ENCODE measurements around the gene HOXD1. TPM values are rescaled to one million over a fixed set of nuclear protein-coding genes. Genes with fewer than 3 reads are reported as not detected.

HOXD1 gene
- total RNA-seq, 1 donor from 2014 or later = 0.59 TPM

DNA sequence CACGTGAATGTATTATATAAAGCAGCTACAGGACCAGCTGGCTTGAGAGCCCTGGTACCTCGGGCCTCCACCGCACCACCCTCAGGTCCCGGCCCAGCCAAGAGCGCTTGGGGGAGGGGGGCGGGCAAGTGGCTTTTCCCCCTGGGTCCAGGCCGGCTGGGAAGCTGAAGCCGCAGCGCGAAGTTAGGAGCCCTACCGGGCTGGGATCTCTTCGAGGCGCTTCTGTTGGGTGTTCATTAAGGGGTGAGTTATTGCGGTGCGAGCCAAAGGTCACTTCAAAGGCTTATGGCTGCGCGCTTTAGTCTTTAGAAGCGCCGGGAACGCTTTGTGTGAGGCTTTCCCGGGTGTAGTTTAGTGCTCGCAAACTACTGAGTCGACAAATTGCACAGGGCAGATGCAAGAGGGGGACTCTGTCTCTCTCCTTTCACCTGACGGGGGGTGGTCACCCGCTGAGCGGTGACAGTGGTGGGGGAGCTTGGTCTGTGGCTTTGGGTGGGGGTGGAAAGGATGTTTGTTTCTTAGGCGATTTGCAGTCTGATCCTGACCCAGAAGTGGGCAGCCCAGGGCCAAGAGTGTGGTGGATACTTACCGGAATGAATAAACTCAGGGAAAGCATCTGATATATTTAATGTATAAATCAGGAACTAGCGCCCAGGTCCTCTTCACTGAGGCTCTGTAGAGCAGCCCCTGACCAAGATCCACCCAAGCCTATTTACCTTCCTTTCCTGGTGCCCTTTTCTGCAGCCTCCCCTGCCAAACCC, 25.4 kb upstream of the HOXD1 start:
- intact Hi-C loops (cut with DNase I) = no loop called here
- no peak for DNase-seq (ENCODE audit: low spot score)

DNA sequence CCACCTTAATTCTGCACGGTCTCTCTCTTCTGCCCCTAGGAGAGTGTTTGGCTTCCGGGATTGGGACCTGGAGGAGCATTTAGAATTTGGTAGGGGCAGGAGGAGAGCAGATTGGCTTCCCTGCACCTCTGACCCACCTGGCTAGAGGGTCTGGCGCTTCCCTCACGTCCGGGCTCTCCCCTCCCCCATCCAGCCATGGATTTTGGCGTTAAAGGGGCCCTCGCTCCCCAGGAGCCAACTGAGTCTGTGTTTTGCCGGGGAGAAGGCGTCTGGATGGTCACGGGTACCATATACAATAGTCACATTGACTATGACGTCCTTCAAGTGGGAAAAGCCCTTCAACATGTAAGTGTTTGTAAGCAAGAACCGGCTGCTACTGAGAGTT, 24.8 kb upstream of the HOXD1 start:
- intact Hi-C loops (cut with DNase I) = no loop called here

DNA sequence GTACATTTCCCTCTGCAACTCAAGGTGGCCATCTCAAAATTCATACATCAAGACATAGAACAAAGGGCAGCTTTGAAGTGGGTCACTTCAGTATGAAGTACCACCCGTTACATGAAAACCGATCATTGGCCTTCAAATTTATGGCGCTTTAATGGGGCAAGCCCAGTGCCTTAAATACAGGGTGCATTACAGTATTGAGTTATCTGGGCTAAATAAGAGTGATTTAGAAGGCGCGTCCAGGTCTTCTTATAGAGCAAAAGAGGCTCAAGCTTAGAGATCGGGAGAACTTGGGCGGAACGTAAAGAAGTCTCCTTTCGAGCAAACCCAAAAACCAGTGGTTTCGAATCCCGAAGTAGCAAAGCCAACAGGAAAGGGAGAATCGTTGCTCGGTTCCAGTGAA, 24.3 kb upstream of the HOXD1 start:
- DNase-seq (ENCODE audit: low spot score) = no peak
- intact Hi-C loops (cut with DNase I) = no loop called here

More for the DNA sequence above, 24.8 kb upstream of the HOXD1 start:
- DNase-seq (ENCODE audit: low spot score) = no peak

DNA sequence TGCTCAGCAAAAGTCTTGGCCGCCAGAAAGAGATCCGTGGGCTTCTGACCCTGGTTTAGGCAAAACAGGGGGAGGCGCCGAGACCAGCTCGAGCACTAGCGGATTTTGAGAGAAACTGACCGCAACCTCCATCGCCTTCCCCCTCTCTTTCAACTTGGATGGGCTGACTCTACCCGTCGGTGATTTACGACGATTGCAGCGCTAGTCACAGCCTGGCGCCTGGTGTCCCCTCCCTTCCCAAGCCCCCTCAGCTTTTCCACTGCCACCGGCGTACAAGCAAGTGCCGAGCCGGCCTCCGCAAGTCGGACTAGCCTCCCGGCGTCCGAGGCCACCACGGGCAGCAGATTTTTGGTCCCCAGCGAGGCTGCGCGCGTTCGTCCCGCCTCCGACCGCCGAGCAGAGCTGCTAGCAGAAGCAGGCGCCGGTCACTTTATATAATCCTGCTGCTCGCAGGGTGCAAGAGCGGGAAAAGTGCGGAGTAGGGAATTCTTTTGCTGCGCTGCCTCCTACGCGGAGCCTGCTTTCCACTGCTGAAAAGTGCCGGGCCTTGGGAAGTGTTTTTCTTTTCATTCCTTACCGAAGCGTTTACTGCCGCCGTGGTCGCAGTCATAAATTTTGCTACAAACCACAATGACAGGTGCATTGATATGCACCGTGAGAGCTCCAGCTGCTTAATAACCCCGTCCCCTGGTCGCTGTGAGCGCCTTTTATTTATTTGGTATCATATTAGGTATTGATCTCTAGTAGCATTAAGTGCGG, 23.7 kb upstream of the HOXD1 start:
- no peak for DNase-seq (ENCODE audit: low spot score)
- intact Hi-C loops (cut with DNase I) = no loop called here

DNA sequence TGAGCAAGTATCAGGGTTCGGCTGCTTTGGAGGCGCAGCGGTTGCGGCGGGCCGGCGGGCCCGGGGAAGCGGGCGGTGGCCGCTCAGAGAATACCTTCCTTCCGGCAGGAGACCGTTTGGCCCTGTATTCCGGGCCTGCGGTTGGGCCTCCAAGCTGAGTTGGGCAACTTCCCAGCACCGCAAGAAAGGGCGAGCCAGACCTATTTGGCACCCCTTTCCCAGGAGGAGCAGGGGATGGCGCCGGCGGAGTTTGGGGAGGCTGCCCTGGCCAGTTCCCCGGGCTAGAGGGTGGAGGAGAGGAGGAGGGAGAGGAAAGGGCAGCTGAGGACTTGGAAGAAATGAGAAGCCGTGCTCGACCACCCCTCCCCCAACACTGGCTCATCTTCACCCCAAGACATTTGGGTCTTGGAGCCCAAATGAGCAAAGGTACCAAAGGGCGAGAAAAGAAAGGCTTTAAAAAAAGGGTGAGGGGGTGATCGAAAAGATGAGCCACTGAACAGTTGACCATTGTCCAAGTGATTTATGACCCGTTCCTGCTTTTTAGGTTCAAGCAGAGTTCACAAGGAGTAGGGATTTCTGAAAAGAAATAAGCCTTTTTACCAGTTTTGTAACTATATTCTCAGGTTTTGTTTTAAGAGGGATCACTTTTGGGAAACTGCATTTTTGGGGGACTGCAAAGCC, 23.0 kb upstream of the HOXD1 start:
- intact Hi-C loops (cut with DNase I) = no loop called here
- no peak for DNase-seq (ENCODE audit: low spot score)

DNA sequence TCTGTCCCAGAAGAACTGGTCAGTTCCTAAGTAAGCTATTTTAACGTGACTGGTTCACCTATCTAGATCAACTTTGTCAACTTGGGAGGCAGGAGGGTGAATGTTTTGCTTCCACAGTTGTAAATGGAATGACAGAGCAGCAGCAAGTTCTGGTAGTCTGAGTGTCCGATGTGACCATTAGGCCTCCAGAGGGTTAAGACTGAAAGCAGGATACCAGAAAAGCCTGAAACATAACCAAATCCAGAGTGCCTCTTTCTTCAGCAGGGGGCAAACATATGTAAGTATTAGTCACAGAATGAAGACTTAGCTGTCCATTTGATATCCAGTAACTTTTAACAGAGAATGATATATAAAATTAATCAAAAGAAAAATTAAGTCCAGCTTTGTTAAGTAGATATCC, 22.2 kb upstream of the HOXD1 start:
- intact Hi-C loops (cut with DNase I) = no loop called here
- DNase-seq (ENCODE audit: low spot score) = no peak

DNA sequence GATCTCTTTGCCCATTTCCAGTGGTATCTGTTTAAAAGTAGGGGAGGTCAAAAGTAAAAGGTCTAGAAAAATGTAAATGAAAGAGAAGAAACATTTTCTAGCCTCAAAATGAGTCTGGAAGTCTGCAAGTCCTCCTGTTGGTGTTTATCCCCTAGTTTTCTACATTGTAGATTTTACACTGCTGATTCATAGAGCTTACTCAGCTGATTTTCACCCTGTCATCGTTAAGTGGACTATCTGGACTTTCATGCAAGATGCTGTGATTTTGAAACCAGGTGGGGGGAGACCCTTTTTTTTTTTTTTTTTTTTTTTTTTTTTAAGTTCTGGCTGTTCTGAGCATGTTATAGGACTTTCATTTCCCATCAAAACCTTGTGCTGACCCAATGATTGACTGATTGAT, 21.1 kb upstream of the HOXD1 start:
- intact Hi-C loops (cut with DNase I) = no loop called here
- DNase-seq (ENCODE audit: low spot score) = no peak

DNA sequence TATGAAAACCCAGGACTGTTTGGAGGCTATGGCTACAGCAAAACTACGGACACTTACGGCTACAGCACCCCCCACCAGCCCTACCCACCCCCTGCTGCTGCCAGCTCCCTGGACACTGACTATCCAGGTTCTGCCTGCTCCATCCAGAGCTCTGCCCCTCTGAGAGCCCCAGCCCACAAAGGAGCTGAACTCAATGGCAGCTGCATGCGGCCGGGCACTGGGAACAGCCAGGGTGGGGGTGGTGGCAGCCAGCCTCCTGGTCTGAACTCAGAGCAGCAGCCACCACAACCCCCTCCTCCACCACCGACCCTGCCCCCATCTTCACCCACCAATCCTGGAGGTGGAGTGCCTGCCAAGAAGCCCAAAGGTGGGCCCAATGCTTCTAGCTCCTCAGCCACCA, 19.3 kb upstream of the HOXD1 start:
- DNase-seq (ENCODE audit: low spot score) = no peak
- intact Hi-C loops (cut with DNase I) = no loop called here

DNA sequence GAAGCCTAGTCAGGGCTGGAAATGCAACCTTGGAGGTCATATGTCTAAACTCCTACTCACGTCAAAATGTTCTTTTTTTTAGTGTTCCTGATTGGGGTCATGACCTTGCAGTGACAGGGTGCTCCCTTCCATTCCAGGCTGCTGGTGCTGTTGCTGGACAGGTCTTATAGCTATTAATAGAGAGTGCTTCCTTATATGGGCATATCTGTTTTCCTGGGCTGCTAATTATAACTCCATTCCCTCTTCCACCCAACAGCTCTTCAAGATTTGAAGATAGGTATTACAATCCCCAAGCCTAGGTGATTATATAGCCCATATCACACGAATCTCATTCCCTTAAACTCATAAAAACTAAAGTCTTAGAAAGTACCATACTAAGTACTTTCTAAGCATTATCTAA, 18.8 kb upstream of the HOXD1 start:
- intact Hi-C loops (cut with DNase I) = loop anchor here (2.0 kb wide), 1 partner anchor 13 kb away; the partner anchor contains the start of gene HOXD3
- DNase-seq (ENCODE audit: low spot score) = no peak

DNA sequence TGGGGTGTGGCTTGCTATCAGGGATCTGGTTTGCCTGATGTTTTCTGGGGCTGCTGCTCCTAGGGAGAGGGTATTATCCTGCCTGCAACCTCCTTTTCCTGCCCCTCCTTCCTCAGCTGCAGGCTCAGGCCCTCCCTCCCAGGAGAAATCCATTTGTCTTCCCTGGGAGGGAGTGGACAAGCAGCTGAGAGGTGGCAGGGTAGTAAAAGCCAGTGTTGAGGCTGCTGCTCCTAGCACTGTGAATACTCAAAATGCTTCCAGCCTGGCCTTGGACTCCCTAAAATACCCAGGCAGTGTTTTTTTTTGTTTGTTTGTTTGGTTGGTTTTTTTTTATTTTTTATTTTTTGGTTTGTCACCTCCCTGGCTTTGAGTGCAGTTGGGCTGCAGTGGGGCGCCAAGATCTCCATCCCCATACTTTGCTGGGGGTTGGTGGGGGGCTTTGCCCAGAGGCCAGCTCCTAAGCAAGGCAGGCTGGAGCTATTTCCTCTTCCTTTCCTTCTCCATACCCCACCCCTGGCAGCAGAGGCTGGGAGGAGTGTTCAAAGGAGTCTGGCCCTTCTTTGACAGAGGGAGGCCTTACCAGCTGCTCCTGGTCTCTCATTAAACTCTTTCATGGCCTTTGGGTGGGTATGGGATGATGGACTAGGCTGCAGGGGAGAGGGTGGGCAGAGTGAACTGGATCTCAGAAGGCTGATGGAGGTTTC, 17.7 kb upstream of the HOXD1 start:
- DNase-seq (ENCODE audit: low spot score) = no peak
- intact Hi-C loops (cut with DNase I) = loop anchor here (2.0 kb wide), 1 partner anchor 14 kb away; the partner anchor contains the start of gene HOXD3

DNA sequence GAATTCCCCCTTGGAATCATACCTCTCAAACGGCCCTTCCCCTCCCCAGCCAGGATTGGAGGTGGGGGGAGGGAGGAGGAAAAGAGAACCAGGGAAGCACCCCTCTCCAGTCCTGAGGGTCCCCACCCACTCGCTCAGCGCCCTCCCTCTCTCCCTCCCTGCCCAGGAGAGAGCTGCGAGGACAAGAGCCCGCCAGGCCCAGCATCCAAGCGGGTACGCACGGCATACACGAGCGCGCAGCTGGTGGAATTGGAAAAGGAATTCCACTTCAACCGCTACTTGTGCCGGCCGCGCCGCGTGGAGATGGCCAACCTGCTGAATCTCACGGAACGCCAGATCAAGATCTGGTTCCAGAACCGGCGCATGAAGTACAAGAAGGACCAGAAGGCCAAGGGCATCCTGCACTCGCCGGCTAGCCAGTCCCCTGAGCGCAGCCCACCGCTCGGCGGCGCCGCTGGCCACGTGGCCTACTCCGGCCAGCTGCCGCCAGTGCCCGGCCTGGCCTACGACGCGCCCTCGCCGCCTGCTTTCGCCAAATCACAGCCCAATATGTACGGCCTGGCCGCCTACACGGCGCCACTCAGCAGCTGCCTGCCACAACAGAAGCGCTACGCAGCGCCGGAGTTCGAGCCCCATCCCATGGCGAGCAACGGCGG, 17.0 kb upstream of the HOXD1 start:
- intact Hi-C loops (cut with DNase I) = loop anchor here (2.0 kb wide), 1 partner anchor 15 kb away; the partner anchor contains the start of gene HOXD3
- DNase-seq (ENCODE audit: low spot score) = no peak

DNA sequence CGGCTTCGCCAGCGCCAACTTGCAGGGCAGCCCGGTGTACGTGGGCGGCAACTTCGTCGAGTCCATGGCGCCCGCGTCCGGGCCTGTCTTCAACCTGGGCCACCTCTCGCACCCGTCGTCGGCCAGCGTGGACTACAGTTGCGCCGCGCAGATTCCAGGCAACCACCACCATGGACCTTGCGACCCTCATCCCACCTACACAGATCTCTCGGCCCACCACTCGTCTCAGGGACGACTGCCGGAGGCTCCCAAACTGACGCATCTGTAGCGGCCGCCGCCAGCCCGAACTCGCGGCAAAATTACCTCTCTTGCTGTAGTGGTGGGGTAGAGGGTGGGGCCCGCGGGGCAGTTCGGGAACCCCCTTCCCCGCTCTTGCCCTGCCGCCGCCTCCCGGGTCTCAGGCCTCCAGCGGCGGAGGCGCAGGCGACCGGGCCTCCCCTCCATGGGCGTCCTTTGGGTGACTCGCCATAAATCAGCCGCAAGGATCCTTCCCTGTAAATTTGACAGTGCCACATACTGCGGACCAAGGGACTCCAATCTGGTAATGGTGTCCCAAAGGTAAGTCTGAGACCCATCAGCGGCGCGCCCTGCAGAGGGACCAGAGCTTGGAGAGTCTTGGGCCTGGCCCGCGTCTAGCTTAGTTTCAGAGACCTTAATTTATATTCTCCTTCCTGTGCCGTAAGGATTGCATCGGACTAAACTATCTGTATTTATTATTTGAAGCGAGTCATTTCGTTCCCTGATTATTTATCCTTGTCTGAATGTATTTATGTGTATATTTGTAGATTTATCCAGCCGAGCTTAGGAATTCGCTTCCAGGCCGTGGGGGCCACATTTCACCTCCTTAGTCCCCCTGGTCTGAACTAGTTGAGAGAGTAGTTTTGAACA, 16.2 kb upstream of the HOXD1 start:
- no peak for DNase-seq (ENCODE audit: low spot score)

DNA sequence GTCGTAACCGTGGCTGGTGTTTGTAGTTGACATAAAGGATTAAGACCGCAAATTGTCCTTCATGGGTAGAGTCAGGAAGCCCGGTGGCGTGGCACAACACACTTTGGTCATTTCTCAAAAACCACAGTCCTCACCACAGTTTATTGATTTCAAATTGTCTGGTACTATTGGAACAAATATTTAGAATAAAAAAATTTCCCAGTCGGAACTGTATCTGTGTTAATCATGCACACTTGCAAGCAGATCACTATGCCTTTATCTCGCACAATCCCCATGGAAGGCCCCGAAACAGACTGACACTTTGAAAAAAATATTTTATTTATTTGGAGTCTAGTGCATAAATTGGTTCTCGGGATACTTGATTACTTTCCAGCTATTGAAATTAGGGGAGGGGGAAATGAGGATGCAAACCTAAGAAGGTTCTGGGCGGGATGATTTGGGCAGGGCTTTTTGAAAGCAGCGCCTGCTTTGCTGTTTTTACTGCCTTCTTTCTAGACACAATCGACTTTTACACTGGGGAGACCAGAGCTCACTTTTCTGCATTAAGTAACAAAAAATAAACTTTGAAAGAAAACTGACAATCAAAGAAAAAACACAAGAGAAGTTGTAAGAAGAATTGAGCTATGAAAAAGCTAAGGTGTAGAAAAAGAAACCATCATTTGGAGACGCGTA, 15.4 kb upstream of the HOXD1 start:
- intact Hi-C loops (cut with DNase I) = no loop called here
- no peak for DNase-seq (ENCODE audit: low spot score)

More for the DNA sequence above, 16.2 kb upstream of the HOXD1 start:
- intact Hi-C loops (cut with DNase I) = no loop called here

DNA sequence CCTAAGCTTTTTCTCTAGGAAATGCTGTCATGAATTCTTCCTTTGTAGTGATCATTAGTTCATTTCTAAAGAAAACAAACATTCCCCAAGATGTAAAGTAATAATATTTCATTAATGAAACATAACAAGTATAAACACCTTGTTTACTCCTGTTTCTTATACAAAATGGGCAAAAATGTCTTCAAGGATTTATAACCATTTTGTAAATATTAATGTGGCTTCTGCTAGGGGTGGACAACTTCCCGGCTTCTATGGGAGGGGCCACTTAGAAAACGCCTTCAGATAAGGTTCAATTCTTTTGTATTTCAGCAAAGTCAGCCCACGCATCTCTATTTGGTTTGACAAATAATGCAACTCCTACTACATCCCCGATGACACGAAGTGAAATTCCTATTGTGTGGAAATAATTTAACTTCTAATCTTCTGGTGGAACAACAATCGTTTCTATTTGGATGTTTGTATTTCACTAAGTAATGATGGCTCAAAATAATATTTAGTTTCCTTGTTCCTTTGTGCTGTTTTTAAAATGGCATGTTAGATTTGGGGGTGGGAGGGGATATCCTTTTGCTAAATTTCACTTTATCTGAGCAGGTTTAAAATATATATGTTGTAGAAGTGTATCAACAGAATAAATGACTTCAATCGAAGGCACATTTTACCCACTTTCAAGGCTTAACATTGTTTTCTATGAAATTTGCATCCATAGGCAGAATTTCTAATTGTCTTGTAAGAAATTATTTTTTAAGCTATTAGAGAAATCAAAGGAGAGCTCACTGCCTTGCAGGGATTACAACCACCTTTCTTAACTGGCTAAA, 14.7 kb upstream of the HOXD1 start:
- intact Hi-C loops (cut with DNase I) = no loop called here
- DNase-seq (ENCODE audit: low spot score) = no peak

DNA sequence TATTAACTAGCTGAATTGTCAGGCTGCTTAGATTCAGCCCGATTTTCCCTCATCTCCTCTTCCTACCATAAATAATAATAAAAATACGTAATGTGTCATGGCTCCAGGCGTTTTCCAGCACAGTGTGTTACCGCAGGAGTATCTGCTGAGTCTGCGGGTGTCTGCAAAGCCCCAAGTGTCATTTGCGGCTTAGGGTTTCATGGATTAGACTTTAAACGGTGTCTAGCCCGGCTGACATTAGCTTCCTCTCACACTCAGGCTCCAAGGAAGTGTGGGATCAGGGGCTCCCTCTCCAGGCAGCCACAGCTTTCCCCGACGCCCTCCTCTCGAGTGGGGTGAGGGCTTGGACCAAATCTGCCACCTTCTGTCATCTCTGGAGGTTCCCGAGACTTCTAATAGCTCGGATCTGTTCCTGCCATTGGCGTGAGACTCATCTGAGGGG, 14.1 kb upstream of the HOXD1 start:
- intact Hi-C loops (cut with DNase I) = no loop called here
- DNase-seq (ENCODE audit: low spot score) = no peak

DNA sequence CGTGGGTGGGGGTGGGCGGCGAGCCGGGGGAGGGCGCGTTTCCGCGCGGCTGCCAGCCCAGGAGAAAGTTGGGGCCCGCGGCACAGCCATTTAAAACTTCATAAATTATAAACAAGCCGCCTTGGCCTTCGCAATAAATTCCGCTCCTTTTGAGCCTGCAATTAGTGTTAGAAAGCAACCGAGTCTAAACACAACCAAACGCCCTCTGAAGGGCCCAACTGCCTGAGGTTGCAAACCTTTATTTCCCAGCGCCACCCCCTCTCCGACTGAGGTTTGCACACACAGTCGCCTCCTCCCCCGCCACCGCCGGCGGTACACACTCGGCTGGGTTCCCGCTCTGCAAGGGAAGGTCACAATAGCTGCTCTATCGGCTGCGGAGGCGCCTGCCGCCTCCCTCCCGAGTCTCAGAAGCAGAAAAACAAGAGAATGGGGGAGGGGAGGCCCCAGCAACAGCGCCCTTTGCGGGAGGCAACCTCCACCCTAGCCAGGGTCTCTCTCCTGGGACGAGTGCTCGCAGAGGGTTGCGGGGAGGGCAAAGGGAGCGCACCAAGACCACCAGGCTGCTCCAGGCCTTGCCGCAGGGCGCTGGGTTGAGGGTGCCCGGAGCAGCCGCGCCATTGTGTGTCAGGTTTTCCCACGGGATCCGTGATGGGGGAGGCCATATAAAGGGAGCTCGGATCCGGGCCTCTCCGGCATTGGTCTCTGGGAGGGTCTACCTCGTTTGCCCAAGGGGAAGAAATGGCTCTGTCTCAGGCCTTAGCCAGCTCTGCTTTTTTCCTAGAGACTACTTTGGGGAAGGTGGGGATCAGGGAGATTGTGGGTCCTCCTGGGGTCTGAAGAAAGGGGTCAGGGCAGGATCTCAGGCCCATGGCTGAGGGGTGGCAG, 13.4 kb upstream of the HOXD1 start:
- no peak for DNase-seq (ENCODE audit: low spot score)
- intact Hi-C loops (cut with DNase I) = no loop called here
